Heart right ventricle (tissue), 16 donors: ENCODE data around the gene ZNF469. TPM values are rescaled to one million over a fixed set of nuclear protein-coding genes. Genes with fewer than 3 reads are reported as not detected.
A peak's percentile ranks its signal among the peaks of the same experiment; 100 is the strongest.

Experiments
- ATAC-seq, 8 donors: fragments of 200-7000 bp; cut with Tn5 transposase; one replicate each; pipeline ENCODE4 v1.9.1; 2020; ENCODE audit warnings: mild to moderate bottlenecking in 8 of 8, moderate library complexity in 8 of 8, moderate number of reproducible peaks in 1 of 8
- DNase-seq, 2 donors: peaks; one replicate each; pipeline ENCODE4 v3.0.0-alpha.2; 2020
- H3K27ac ChIP-seq, 10 donors: fragments of 200-600 bp; sonication (generic) in 2 of 10; one replicate each; pipeline versions ENCODE4 v1.5.0 to v1.8.0; 2020 to 2022; ENCODE audit warnings: mild to moderate bottlenecking in 3 of 10
- H3K27me3 ChIP-seq, 7 donors: fragments of 200-600 bp; one replicate each; pipeline ENCODE4 v1.8.0; 2021 to 2022; ENCODE audit warnings: mild to moderate bottlenecking in 2 of 7
- H3K36me3 ChIP-seq, 9 donors: fragments of 200-600 bp; sonication (generic) in 1 of 9; one replicate each; pipeline versions ENCODE4 v1.5.0 to v1.8.0; 2020 to 2022; ENCODE audit warnings: mild to moderate bottlenecking in 2 of 9
- H3K4me1 ChIP-seq, 9 donors: fragments of 200-600 bp; sonication (generic) in 1 of 9; one replicate each; pipeline versions ENCODE4 v1.5.0 to v1.8.0; 2020 to 2022; ENCODE audit warnings: mild to moderate bottlenecking in 4 of 9
- H3K4me3 ChIP-seq, 10 donors: fragments of 200-600 bp; sonication (generic) in 2 of 10; one replicate each; pipeline versions ENCODE4 v1.5.0 to v1.8.0; 2020 to 2022; ENCODE audit warnings: mild to moderate bottlenecking in 7 of 10, moderate library complexity in 2 of 10
- H3K9me3 ChIP-seq, 11 donors: fragments of 200-600 bp in 10 of 11; sonication (generic) in 2 of 11; one replicate each; pipeline versions ENCODE4 v1.5.0 to v1.8.0; 2013 to 2022; ENCODE audit warnings: mild to moderate bottlenecking in 2 of 11, control low read depth in 1 of 11, moderate library complexity in 1 of 11
- WGBS, 2 donors: extraction: QIAGEN DNeasy Blood & Tissue Kit; methylation state at CpG; one replicate each; pipeline ENCODE4 v1.1.7; 2013; ENCODE audit warnings: inconsistent platforms in 1 of 2; 5-methylcytosine and 5-hydroxymethylcytosine counted together
- intact Hi-C, 10 donors: fragments of 100-400 bp; cut with DNase I; formaldehyde crosslinking; loops; one replicate each; pipeline versions ENCODE4 v1.11.1 to v1.14.2; 2022
- polyA plus RNA-seq, 2 donors: library from polyadenylated mRNA; stranded (reverse); fragments of 200-250 nt; gene quantifications; one replicate each; pipeline ENCODE4 v1.2.3, GENCODE V29; 2013
- total RNA-seq, 10 donors: library from RNA; stranded (reverse); fragmentation: NEBNext Ultra II Directional in 3 of 10; extraction: Animal tissue kit (Norgen Biotek cat#: 25700) in 3 of 10; gene quantifications; one replicate each; pipeline versions ENCODE4 v1.2.1 to v1.2.4, GENCODE V29; 2021 to 2023
- TF ChIP-seq, protein P1 (sequence below), 9 donors: fragments of 200-600 bp; sonication (generic) in 2 of 9; IDR thresholded peaks; one replicate each; pipeline versions ENCODE4 v1.5.0 to v1.8.0; 2021 to 2022; ENCODE audit warnings: antibody characterized with exemption in 9 of 9, mild to moderate bottlenecking in 5 of 9, moderate library complexity in 1 of 9
- donor health status: Arrhythmogenic right ventricular cardiomyopathy.
- donor health status: ischemic (EF 13 %, LVEDD 7.1; RV severe dilation, severe dysfunction).
- donor health status: healthy with polysubstance abuse.
- donor health status: DM: no; HTN: yes; CAD: no.
- donor health status: DM: no; HTN: no; CAD: no.
- donor health status: ischemic (EF 25% LVEDD 6.9; RV normal size, moderate dysfunction).
- donor health status: ischemic (EF 25% LVEDD 5.7; RV mildly dilated, moderate dysfunction).
- donor health status: healthy.
- donor health status: DM: yes; HTN: yes; CAD: no.
- donor health status: Ischemic cardiomyopathy.
- donor health status: ischemic (EF 35%, LVEDD 5.7; RV mildly dilated, moderate dysfunction).
- donor health status: nonischemic (EF 11% LVEDD 7.7; RV severe dilation, severe dysfunction).
- donor health status: DM: yes; HTN: yes; CAD: no.
- donor health status: PGD.
- donor health status: ischemic (EF 29% LVEDD 5.4; RV normal size, mild dysfunction).
- donor health status: nonischemic (EF 23%, LVEDD 6.1; RV moderate dilation, normal function).

Gene ZNF469
- total and polyA plus RNA-seq, 12 donors = 0.23 to 1.7 (median 1.00) TPM

DNA sequence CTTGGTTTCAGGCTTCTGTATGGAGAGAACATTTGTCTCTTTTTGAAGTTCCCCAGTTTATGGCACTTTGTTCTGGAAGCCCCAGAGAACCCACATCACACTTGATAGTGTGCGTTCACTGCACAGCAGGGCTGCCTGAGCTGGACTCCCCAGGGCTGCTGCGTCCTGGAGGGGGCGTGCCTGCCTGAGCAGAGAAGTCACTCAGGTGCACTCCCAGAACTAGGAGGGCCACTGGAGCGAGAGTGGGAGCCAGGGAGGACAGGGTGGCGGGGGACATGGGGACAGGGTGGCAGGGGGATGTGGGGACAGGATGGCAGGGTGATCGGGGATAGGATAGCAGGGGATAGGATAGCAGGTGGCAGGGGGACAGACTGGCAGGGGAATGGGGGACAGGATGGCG, 43.9 kb upstream of the ZNF469 start:
- DNase-seq = no peak
- intact Hi-C loops = no loop called here

DNA sequence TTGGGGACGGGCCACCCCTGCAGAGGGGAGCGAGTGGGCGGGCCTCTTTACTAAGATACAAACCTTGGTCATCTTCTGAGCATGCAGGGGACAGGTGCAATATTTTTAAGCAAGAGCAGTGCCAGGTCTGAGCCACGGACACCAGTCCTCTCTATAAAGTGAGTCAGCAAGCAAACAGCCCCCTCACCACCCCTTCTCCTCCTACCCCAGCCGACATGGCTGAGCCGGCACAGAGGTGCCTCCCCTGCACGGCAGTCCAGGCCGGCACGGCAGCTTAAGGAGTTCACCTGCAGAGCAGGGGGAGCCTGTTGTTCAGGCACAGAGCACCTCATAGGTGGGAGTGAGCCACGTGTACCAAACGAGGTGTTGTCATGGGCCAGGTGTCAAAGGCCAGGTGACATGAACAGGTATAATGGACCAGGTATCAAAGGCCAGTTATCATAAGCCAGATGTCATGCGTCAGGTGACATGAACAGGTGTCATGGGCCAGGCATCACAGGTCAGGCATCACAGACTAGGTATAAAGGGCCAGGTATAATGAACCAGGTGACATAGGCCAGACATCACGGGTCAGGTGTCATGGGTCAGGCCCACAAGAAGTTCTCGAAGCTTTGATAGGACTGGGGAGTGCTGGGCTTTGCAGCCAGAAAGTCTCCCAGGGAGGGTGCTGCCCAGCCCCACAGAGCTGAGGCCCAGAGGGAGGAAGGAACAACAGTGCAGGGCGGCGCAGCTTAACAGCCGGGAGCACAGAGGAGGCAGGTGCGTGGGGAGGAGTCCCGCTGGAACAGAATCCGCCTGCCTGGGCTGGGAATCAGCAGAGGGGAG, 42.6 kb upstream of the ZNF469 start:
- Histone ChIP-seq H3K4me3 (no peak overlapping the region), H3K27me3 (peaks cover 0 to 19% (median 0%) of the 10 kb centered on the region in 7 donors), H3K9me3 (peaks cover 0 to 13% (median 0%) of the 10 kb centered on the region in 11 donors), H3K27ac (no peak overlapping the region), H3K4me1 (no peaks in the 10 kb centered on the region), H3K36me3 (no peaks in the 10 kb centered on the region)
- intact Hi-C loops = no loop called here
- no peak for ATAC-seq
- TF ChIP-seq, protein P1, sequence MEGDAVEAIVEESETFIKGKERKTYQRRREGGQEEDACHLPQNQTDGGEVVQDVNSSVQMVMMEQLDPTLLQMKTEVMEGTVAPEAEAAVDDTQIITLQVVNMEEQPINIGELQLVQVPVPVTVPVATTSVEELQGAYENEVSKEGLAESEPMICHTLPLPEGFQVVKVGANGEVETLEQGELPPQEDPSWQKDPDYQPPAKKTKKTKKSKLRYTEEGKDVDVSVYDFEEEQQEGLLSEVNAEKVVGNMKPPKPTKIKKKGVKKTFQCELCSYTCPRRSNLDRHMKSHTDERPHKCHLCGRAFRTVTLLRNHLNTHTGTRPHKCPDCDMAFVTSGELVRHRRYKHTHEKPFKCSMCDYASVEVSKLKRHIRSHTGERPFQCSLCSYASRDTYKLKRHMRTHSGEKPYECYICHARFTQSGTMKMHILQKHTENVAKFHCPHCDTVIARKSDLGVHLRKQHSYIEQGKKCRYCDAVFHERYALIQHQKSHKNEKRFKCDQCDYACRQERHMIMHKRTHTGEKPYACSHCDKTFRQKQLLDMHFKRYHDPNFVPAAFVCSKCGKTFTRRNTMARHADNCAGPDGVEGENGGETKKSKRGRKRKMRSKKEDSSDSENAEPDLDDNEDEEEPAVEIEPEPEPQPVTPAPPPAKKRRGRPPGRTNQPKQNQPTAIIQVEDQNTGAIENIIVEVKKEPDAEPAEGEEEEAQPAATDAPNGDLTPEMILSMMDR (IDR thresholded peaks at IDR 0.05) = no peak
- WGBS, 2 donors = 62 to 79% methylated on average over 20 of the region's 20 CpGs
- DNase-seq = no peak

More for the DNA sequence above, 43.9 kb upstream of the ZNF469 start:
- no peak overlapping the region for H3K27ac ChIP-seq
- H3K36me3 ChIP-seq = no peaks in the 10 kb centered on the region
- TF ChIP-seq, protein P1 (IDR thresholded peaks at IDR 0.05) = no peak
- peaks cover 0 to 12% (median 0%) of the 10 kb centered on the region in 11 donors for H3K9me3 ChIP-seq
- 78 to 85% methylated on average over 7 of the region's 7 CpGs for WGBS, 2 donors
- no peaks in the 10 kb centered on the region for H3K4me1 ChIP-seq
- H3K27me3 ChIP-seq = peaks cover 0 to 19% (median 0%) of the 10 kb centered on the region in 7 donors
- H3K4me3 ChIP-seq = no peak overlapping the region
- ATAC-seq = no peak

DNA sequence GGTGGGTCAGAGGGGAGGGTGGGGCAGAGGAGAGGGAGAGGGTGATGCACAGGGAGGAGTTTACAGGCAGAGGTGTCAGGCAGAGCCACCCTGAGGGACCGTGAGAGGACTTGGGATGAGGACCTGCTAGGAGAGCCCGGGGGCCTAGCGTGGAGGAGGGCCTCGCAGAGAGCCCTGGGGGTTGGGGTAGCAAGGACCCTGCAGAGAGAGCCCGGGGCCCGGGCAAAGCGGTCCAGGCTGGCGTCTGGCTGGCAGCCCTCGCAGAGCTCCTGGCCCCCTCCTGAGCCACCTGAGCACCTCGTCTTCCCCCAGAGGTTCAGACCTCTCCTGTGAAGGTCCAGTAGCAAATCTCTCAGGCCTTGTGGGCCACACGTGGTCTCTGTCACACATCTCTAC, 42.0 kb upstream of the ZNF469 start:
- ATAC-seq = no peak
- TF ChIP-seq, protein P1 (IDR thresholded peaks at IDR 0.05) = no peak
- intact Hi-C loops = no loop called here
- no peaks in the 10 kb centered on the region for H3K4me1 ChIP-seq
- 81 to 83% methylated on average over 11 of the region's 11 CpGs for whole genome bisulfite sequencing, 2 donors
- peaks cover 0 to 19% (median 0%) of the 10 kb centered on the region in 7 donors for H3K27me3 ChIP-seq
- H3K36me3 ChIP-seq = no peaks in the 10 kb centered on the region
- H3K27ac ChIP-seq = no peak overlapping the region
- H3K4me3 ChIP-seq = no peak overlapping the region
- peaks cover 0 to 13% (median 0%) of the 10 kb centered on the region in 11 donors for H3K9me3 ChIP-seq
- no peak for DNase-seq

DNA sequence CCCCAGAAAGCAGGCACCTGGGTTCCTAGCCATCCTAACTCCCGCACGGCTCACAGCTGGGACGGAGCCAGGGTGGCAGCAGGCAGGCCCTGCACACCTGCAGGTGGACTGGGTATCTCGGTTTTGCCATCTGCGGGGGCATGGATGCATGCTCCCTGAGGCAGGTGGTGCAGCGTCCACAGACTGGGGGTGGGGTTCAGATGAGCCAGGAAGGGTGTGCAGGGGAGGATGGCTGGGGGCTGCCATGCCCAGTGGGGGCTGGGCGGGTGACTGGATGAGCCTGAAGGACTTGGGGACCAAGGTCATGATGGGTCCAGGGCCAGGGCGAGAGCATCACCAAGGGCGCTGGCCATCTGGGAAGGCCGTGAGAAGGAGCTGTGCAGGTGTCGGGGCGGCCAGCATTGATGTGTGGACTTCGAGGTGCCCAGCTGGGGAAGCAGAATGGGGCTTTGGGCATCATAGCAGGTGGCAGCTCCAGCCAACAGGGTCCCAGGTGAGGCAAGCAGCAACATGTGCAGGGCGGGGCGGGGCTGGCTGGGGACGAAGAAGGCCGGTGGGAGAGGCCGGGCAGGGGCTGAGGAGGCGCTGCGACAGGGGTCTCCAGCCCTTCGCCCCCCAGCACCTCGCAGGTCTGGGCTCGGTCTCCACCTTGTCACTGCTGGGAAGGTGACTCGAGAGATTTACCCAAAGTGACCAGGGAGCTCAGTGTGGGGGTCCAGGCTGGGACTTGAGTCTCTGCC, 41.0 kb upstream of the ZNF469 start:
- ATAC-seq (peak in 1 of 8 donors; percentile 25), DNase-seq (no peak)
- peaks cover 0 to 13% (median 0%) of the 10 kb centered on the region in 11 donors for H3K9me3 ChIP-seq
- 92% methylated on average over 24 of the region's 24 CpGs for WGBS, 2 donors
- no peaks in the 10 kb centered on the region for H3K36me3 ChIP-seq
- intact Hi-C loops = no loop called here
- no peak overlapping the region for H3K4me3 ChIP-seq
- H3K4me1 ChIP-seq = no peaks in the 10 kb centered on the region
- TF ChIP-seq, protein P1 (IDR thresholded peaks at IDR 0.05) = no peak
- H3K27ac ChIP-seq = no peak overlapping the region
- peaks cover 0 to 19% (median 0%) of the 10 kb centered on the region in 7 donors for H3K27me3 ChIP-seq
